CD4-positive, CD25-positive, alpha-beta regulatory T cell (primary cell): ENCODE data around the gene PTH2R. TPM values are rescaled to one million over a fixed set of nuclear protein-coding genes. Genes with fewer than 3 reads are reported as not detected.

ENCODE experiments used
- ATAC-seq, 2 donors: fragments of 150-1000 bp; cut with Tn5 transposase; one replicate each; pipeline ENCODE4 v1.10.0; 2021; ENCODE audit warnings: low read depth in 2 of 2, moderate number of reproducible peaks in 2 of 2, moderate library complexity in 1 of 2
- DNase-seq, 3 donors: peaks; one replicate each; pipeline versions ENCODE4 v3.0.0 to v3.0.0-alpha.2; 2012 to 2022; ENCODE audit warnings: mixed read lengths in 1 of 3
- H3K27ac ChIP-seq: one replicate; pipeline ENCODE4 v1.7.0; 2013; ENCODE audit warnings: mild to moderate bottlenecking, low read length; ENCODE audit not compliant: insufficient read depth, poor library complexity, severe bottlenecking
- H3K27me3 ChIP-seq: one replicate; pipeline ENCODE4 v1.7.0; 2013; ENCODE audit warnings: low read length; ENCODE audit not compliant: control insufficient read depth, insufficient read depth
- H3K36me3 ChIP-seq: one replicate; pipeline ENCODE4 v1.7.0; 2013; ENCODE audit warnings: mild to moderate bottlenecking, low read length, moderate library complexity; ENCODE audit not compliant: control insufficient read depth, insufficient read depth
- H3K4me1 ChIP-seq: 2 replicates; pipeline ENCODE4 v1.7.0; 2013; ENCODE audit warnings: mild to moderate bottlenecking, low read length; ENCODE audit not compliant: insufficient read depth, control insufficient read depth, poor library complexity, severe bottlenecking
- H3K4me3 ChIP-seq: one replicate; pipeline ENCODE4 v1.7.0; 2013; ENCODE audit warnings: low read depth, mild to moderate bottlenecking, low read length, moderate library complexity
- H3K9me3 ChIP-seq, 2 experiments: 1 replicate in 1 of 2; 2 replicates in 1 of 2; pipeline ENCODE4 v1.7.0; 2013; ENCODE audit warnings: low read length in 2 of 2, mild to moderate bottlenecking in 1 of 2, moderate library complexity in 1 of 2; ENCODE audit not compliant: control insufficient read depth in 2 of 2
- H3K27ac Mint-ChIP-seq, 3 donors: one replicate each; pipeline ENCODE4 v1.8.0; 2020 to 2022; ENCODE audit warnings: mild to moderate bottlenecking in 3 of 3, mixed read lengths in 3 of 3, moderate library complexity in 2 of 3
- H3K27me3 Mint-ChIP-seq: one replicate; pipeline ENCODE4 v1.8.0; 2022; ENCODE audit warnings: mild to moderate bottlenecking, mixed read lengths
- H3K36me3 Mint-ChIP-seq: one replicate; pipeline ENCODE4 v1.8.0; 2020; ENCODE audit warnings: mixed read lengths
- H3K4me1 Mint-ChIP-seq, 4 donors: one replicate each; pipeline ENCODE4 v1.8.0; 2020 to 2022; ENCODE audit warnings: mixed read lengths in 4 of 4, mild to moderate bottlenecking in 1 of 4
- H3K4me3 Mint-ChIP-seq, 4 donors: one replicate each; pipeline ENCODE4 v1.8.0; 2020 to 2022; ENCODE audit warnings: mild to moderate bottlenecking in 4 of 4, mixed read lengths in 4 of 4, moderate library complexity in 3 of 4
- H3K9me3 Mint-ChIP-seq, 7 donors: one replicate each; pipeline ENCODE4 v1.8.0; 2020 to 2022; ENCODE audit warnings: mixed read lengths in 7 of 7, mild to moderate bottlenecking in 3 of 7, moderate library complexity in 2 of 7
- polyA plus RNA-seq, 4 donors: library from polyadenylated mRNA; unstranded; fragments of 300-500 nt; fragmentation: Illumina TruSeq; gene quantifications; one replicate each; pipeline ENCODE4 v1.2.3, GENCODE V29; 2021
- total RNA-seq: library from RNA; stranded (reverse); gene quantifications from one replicate; pipeline ENCODE4 v1.2.3, GENCODE V29; 2022

PTH2R gene
- total RNA-seq (not detected), polyA plus RNA-seq (not detected)

GRCh38 chr2:208406474-208407451, at the start of gene PTH2R:
Gene PTH2R, plus strand, starts transcription at chr2:208406792. Its CDS starts 252 bp downstream, at chr2:208407044.
- Histone ChIP-seq H3K4me3 (no peak within 1 kb of the TSS), H3K36me3 (no peaks in the 10 kb centered on the region), H3K27me3 (peaks cover 32% of the 10 kb centered on the region), H3K9me3 (no peaks in the 10 kb centered on the region), H3K27ac (no peak within 1 kb of the TSS), H3K4me1 (no peaks in the 10 kb centered on the region)
- Mint-ChIP-seq H3K27me3 (peaks cover 45% of the 10 kb centered on the region), H3K36me3 (no peaks in the 10 kb centered on the region), H3K4me3 (no peak within 1 kb of the TSS), H3K27ac (peak within 1 kb of the TSS in 1 of 3 donors; percentile 49), H3K4me1 (peaks cover 0 to 8% (median 2%) of the 10 kb centered on the region in 4 donors), H3K9me3 (peaks cover 0 to 1% (median 0%) of the 10 kb centered on the region in 7 donors)
- ATAC-seq (no peak), DNase-seq (no peak)

GRCh38 chr2:208356846-208357574, 49.6 kb upstream of the PTH2R start:
- Histone ChIP-seq H3K4me1 (no peaks in the 10 kb centered on the region), H3K27me3 (no peaks in the 10 kb centered on the region), H3K36me3 (peaks cover 40% of the 10 kb centered on the region), H3K27ac (no peak overlapping the region), H3K9me3 (no peaks in the 10 kb centered on the region), H3K4me3 (no peak overlapping the region)
- H3K4me3 Mint-ChIP-seq = no peak overlapping the region
- DNase-seq (no peak), ATAC-seq (no peak)
- peaks cover 0 to 1% (median 0%) of the 10 kb centered on the region in 7 donors for H3K9me3 Mint-ChIP-seq
- H3K36me3 Mint-ChIP-seq = peaks cover 38% of the 10 kb centered on the region
- no peaks in the 10 kb centered on the region for H3K27me3 Mint-ChIP-seq
- peak overlapping the region; percentile 50 to 83 (median 74) for H3K27ac Mint-ChIP-seq
- H3K4me1 Mint-ChIP-seq = peaks cover 5 to 12% (median 8%) of the 10 kb centered on the region in 4 donors

GRCh38 chr2:208358758-208359631, 47.6 kb upstream of the PTH2R start:
- H3K27me3 ChIP-seq = no peaks in the 10 kb centered on the region
- H3K4me3 ChIP-seq = no peak overlapping the region
- Mint-ChIP-seq H3K9me3 (peaks cover 0 to 1% (median 0%) of the 10 kb centered on the region in 7 donors), H3K27ac (no peak overlapping the region), H3K4me3 (peak overlapping the region in 1 of 4 donors; percentile 22), H3K27me3 (no peaks in the 10 kb centered on the region), H3K4me1 (peaks cover 10 to 20% (median 15%) of the 10 kb centered on the region in 4 donors), H3K36me3 (peaks cover 19% of the 10 kb centered on the region)
- H3K4me1 ChIP-seq = no peaks in the 10 kb centered on the region
- H3K36me3 ChIP-seq = peaks cover 21% of the 10 kb centered on the region
- no peak overlapping the region for H3K27ac ChIP-seq
- no peaks in the 10 kb centered on the region for H3K9me3 ChIP-seq
- DNase-seq (no peak), ATAC-seq (no peak)

GRCh38 chr2:208359632-208359986, 47.0 kb upstream of the PTH2R start:
- Mint-ChIP-seq H3K27ac (no peak overlapping the region), H3K4me3 (no peak overlapping the region), H3K27me3 (no peaks in the 10 kb centered on the region), H3K4me1 (peaks cover 10 to 24% (median 15%) of the 10 kb centered on the region in 4 donors), H3K9me3 (peaks cover 0 to 1% (median 0%) of the 10 kb centered on the region in 7 donors), H3K36me3 (peaks cover 13% of the 10 kb centered on the region)
- Histone ChIP-seq H3K27ac (no peak overlapping the region), H3K36me3 (peaks cover 18% of the 10 kb centered on the region), H3K27me3 (no peaks in the 10 kb centered on the region), H3K4me1 (no peaks in the 10 kb centered on the region), H3K4me3 (no peak overlapping the region), H3K9me3 (no peaks in the 10 kb centered on the region)
- ATAC-seq = peak in 1 of 2 donors; percentile 22
- DNase-seq = no peak

GRCh38 chr2:208360259-208361076, 46.1 kb upstream of the PTH2R start:
- H3K4me3 Mint-ChIP-seq = no peak overlapping the region
- no peak for ATAC-seq
- no peaks in the 10 kb centered on the region for H3K4me1 ChIP-seq
- no peak overlapping the region for H3K27ac Mint-ChIP-seq
- DNase-seq = no peak
- peaks cover 8 to 24% (median 14%) of the 10 kb centered on the region in 4 donors for H3K4me1 Mint-ChIP-seq
- H3K27me3 Mint-ChIP-seq = no peaks in the 10 kb centered on the region
- H3K36me3 Mint-ChIP-seq = peaks cover 13% of the 10 kb centered on the region
- peaks cover 10% of the 10 kb centered on the region for H3K36me3 ChIP-seq
- H3K27ac ChIP-seq = no peak overlapping the region
- H3K27me3 ChIP-seq = no peaks in the 10 kb centered on the region
- peaks cover 0 to 6% (median 4%) of the 10 kb centered on the region in 7 donors for H3K9me3 Mint-ChIP-seq
- peaks cover 4% of the 10 kb centered on the region in 2 experiments for H3K9me3 ChIP-seq
- H3K4me3 ChIP-seq = no peak overlapping the region

- no peaks in the 10 kb centered on the region for H3K27me3 ChIP-seq
- peaks cover 0 to 6% (median 4%) of the 10 kb centered on the region in 7 donors for H3K9me3 Mint-ChIP-seq
- DNase-seq = no peak
- H3K27ac ChIP-seq = no peak overlapping the region
- H3K4me3 ChIP-seq = no peak overlapping the region
- peaks cover 13% of the 10 kb centered on the region for H3K36me3 Mint-ChIP-seq
- no peak overlapping the region for H3K4me3 Mint-ChIP-seq
- H3K27ac Mint-ChIP-seq = no peak overlapping the region
- H3K27me3 Mint-ChIP-seq = peaks cover under 1% of the 10 kb centered on the region
- no peak for ATAC-seq
- H3K9me3 ChIP-seq = peaks cover 4% of the 10 kb centered on the region in 2 experiments
- peaks cover 8 to 26% (median 14%) of the 10 kb centered on the region in 4 donors for H3K4me1 Mint-ChIP-seq
- H3K4me1 ChIP-seq = no peaks in the 10 kb centered on the region
- peaks cover 6% of the 10 kb centered on the region for H3K36me3 ChIP-seq
Measured at GRCh38 chr2:208361077-208361441, 45.5 kb upstream of the PTH2R start.
